Mesothelial cell of epicardium (in vitro differentiated cells): ENCODE data around the gene SPAG4. TPM values are rescaled to one million over a fixed set of nuclear protein-coding genes. Genes with fewer than 3 reads are reported as not detected.

Experiments
- DNase-seq, 2 experiments: peaks; one replicate each; pipeline ENCODE4 v3.0.0; 2021; ENCODE audit warnings: low spot score in 2 of 2; ENCODE audit not compliant: unreplicated experiment in 2 of 2
- H3K27ac Mint-ChIP-seq: 2 replicates; pipeline ENCODE4 v1.8.0; 2021; ENCODE audit warnings: mixed read lengths
- H3K27me3 Mint-ChIP-seq: 2 replicates; pipeline ENCODE4 v1.8.0; 2021; ENCODE audit warnings: low read depth, mixed read lengths
- H3K36me3 Mint-ChIP-seq: 2 replicates; pipeline ENCODE4 v1.8.0; 2021; ENCODE audit warnings: mixed read lengths
- H3K4me1 Mint-ChIP-seq: 2 replicates; pipeline ENCODE4 v1.8.0; 2021; ENCODE audit warnings: mixed read lengths
- H3K4me3 Mint-ChIP-seq: 2 replicates; pipeline ENCODE4 v1.8.0; 2021; ENCODE audit warnings: mild to moderate bottlenecking, moderate library complexity, mixed read lengths
- H3K9me3 Mint-ChIP-seq: 2 replicates; pipeline ENCODE4 v1.8.0; 2021; ENCODE audit warnings: mixed read lengths
- CTCF ChIP-seq: fragments of 200-600 bp; sonication (generic); IDR thresholded peaks from one replicate; pipeline ENCODE4 v1.5.0; 2021; ENCODE audit warnings: antibody characterized with exemption; ENCODE audit not compliant: unreplicated experiment
- total RNA-seq: library from RNA; stranded (reverse); gene quantifications from 3 replicates; pipeline ENCODE4 v1.2.1, GENCODE V29; 2021

SPAG4 gene
- total RNA-seq, 1 donor from 2014 or later, result 4.0 TPM

- H3K27ac Mint-ChIP-seq, result peak overlapping the region; percentile 39
- H3K9me3 Mint-ChIP-seq, result no peaks in the 10 kb centered on the region
- H3K4me3 Mint-ChIP-seq, result peak overlapping the region; percentile 76
- H3K36me3 Mint-ChIP-seq, result peaks cover 5% of the 10 kb centered on the region
- peaks cover 23% of the 10 kb centered on the region for H3K4me1 Mint-ChIP-seq
- peak; percentile 52 to 76 for DNase-seq
- peaks cover 8% of the 10 kb centered on the region for H3K27me3 Mint-ChIP-seq
- no peak for TF ChIP-seq CTCF
Observed at GRCh38 chr20:35619196-35620095, 3.8 kb downstream of the SPAG4 start.

GRCh38 chr20:35620818-35621559 is 5.4 kb downstream of the SPAG4 start:
- DNase-seq, result no peak
- H3K4me3 Mint-ChIP-seq, result no peak overlapping the region
- peaks cover 8% of the 10 kb centered on the region for H3K27me3 Mint-ChIP-seq
- H3K27ac Mint-ChIP-seq, result no peak overlapping the region
- H3K9me3 Mint-ChIP-seq, result no peaks in the 10 kb centered on the region
- no peak for TF ChIP-seq CTCF
- peaks cover 13% of the 10 kb centered on the region for H3K36me3 Mint-ChIP-seq
- H3K4me1 Mint-ChIP-seq, result peaks cover 19% of the 10 kb centered on the region

- H3K4me1 Mint-ChIP-seq, result peaks cover 18% of the 10 kb centered on the region
Observed at GRCh38 chr20:35621560-35621946, 5.9 kb downstream of the SPAG4 start.

GRCh38 chr20:35625584-35626385 is 10.2 kb downstream of the SPAG4 start:
- Mint-ChIP-seq H3K9me3 (no peaks in the 10 kb centered on the region), H3K27me3 (no peaks in the 10 kb centered on the region), H3K4me3 (no peak overlapping the region), H3K36me3 (peaks cover 43% of the 10 kb centered on the region), H3K27ac (no peak overlapping the region), H3K4me1 (no peaks in the 10 kb centered on the region)
- no peak for TF ChIP-seq CTCF
- DNase-seq, result no peak

More at GRCh38 chr20:35621560-35621946, 5.9 kb downstream of the SPAG4 start:
- Mint-ChIP-seq H3K9me3 (no peaks in the 10 kb centered on the region), H3K27ac (no peak overlapping the region), H3K36me3 (peaks cover 19% of the 10 kb centered on the region), H3K27me3 (peaks cover 7% of the 10 kb centered on the region), H3K4me3 (no peak overlapping the region)
- TF ChIP-seq CTCF, result no peak
- no peak for DNase-seq

- peaks cover 41% of the 10 kb centered on the region for H3K36me3 Mint-ChIP-seq
- TF ChIP-seq CTCF, result no peak
- no peak overlapping the region for H3K27ac Mint-ChIP-seq
- H3K9me3 Mint-ChIP-seq, result no peaks in the 10 kb centered on the region
- H3K4me1 Mint-ChIP-seq, result no peaks in the 10 kb centered on the region
- DNase-seq, result no peak
- H3K27me3 Mint-ChIP-seq, result no peaks in the 10 kb centered on the region
- H3K4me3 Mint-ChIP-seq, result no peak overlapping the region
Observed at GRCh38 chr20:35626386-35627001, 10.9 kb downstream of the SPAG4 start.
